Neuronal stem cell (in vitro differentiated cells): ENCODE results near the gene STPG3.
A peak's percentile ranks its signal among the peaks of the same experiment; 100 is the strongest.

Experiments
- DNase-seq: peaks from one replicate; pipeline ENCODE4 v3.0.0-alpha.2; 2013; ENCODE audit warnings: low spot score
- H2AFZ ChIP-seq: one replicate; pipeline ENCODE4 v1.6.1; 2013; ENCODE audit warnings: mild to moderate bottlenecking, low read length, inconsistent platforms
- H2AK5ac ChIP-seq: 2 replicates; pipeline ENCODE4 v1.6.1; 2013; ENCODE audit warnings: low read depth, mild to moderate bottlenecking, inconsistent platforms, low read length, moderate library complexity, mixed read lengths
- H2BK120ac ChIP-seq: 2 replicates; pipeline ENCODE4 v1.6.1; 2013; ENCODE audit warnings: low read depth, mild to moderate bottlenecking, inconsistent platforms, low read length, moderate library complexity, mixed read lengths
- H2BK12ac ChIP-seq: one replicate; pipeline ENCODE4 v1.6.1; 2013; ENCODE audit warnings: low read length, inconsistent platforms
- H2BK15ac ChIP-seq: 2 replicates; pipeline ENCODE4 v1.6.1; 2013; ENCODE audit warnings: mild to moderate bottlenecking, low read length, inconsistent platforms, mixed read lengths
- H2BK5ac ChIP-seq: one replicate; pipeline ENCODE4 v1.6.1; 2013; ENCODE audit warnings: inconsistent platforms, mild to moderate bottlenecking, low read length, moderate library complexity
- H3K14ac ChIP-seq: one replicate; pipeline ENCODE4 v1.6.1; 2013; ENCODE audit warnings: low read length, inconsistent platforms
- H3K18ac ChIP-seq: 2 replicates; pipeline ENCODE4 v1.6.1; 2013; ENCODE audit warnings: low read length, inconsistent platforms
- H3K23ac ChIP-seq: 2 replicates; pipeline ENCODE4 v1.6.1; 2013; ENCODE audit warnings: low read depth, mild to moderate bottlenecking, mixed read lengths, low read length, inconsistent platforms; ENCODE audit not compliant: poor library complexity
- H3K27ac ChIP-seq: replicated peaks from 3 replicates; pipeline ENCODE4 v1.5.1; 2013; ENCODE audit warnings: low read length, inconsistent platforms
- H3K27me3 ChIP-seq, 3 experiments: 2 replicates each; pipeline ENCODE4 v1.6.1; 2013; ENCODE audit warnings: low read length in 3 of 3, mild to moderate bottlenecking in 2 of 3, inconsistent platforms in 1 of 3, low read depth in 1 of 3, mixed read lengths in 1 of 3, moderate library complexity in 1 of 3; ENCODE audit not compliant: control insufficient read depth in 3 of 3, insufficient read depth in 3 of 3
- H3K36me3 ChIP-seq, 2 donors: replicated peaks in 1 of 2; 2 replicates each; pipeline ENCODE4 v1.6.1; 2013; ENCODE audit warnings: low read length in 2 of 2; ENCODE audit not compliant: control insufficient read depth in 2 of 2, insufficient read depth in 2 of 2
- H3K4ac ChIP-seq: 2 replicates; pipeline ENCODE4 v1.6.1; 2013; ENCODE audit warnings: inconsistent platforms, mild to moderate bottlenecking, low read length, moderate library complexity
- H3K4me1 ChIP-seq, 2 donors: 1 replicate in 1 of 2; 2 replicates in 1 of 2; pipeline ENCODE4 v1.6.1; 2013; ENCODE audit warnings: low read length in 2 of 2, low read depth in 1 of 2; ENCODE audit not compliant: control insufficient read depth in 2 of 2, insufficient read depth in 1 of 2
- H3K4me2 ChIP-seq: one replicate; pipeline ENCODE4 v1.6.1; 2013; ENCODE audit warnings: mild to moderate bottlenecking, low read length, inconsistent platforms; ENCODE audit not compliant: insufficient read depth, poor library complexity, severe bottlenecking
- H3K4me3 ChIP-seq, 2 donors: 2 replicates each; pipeline ENCODE4 v1.5.1; 2013; ENCODE audit warnings: low read length in 2 of 2, mild to moderate bottlenecking in 2 of 2, inconsistent platforms in 1 of 2, moderate library complexity in 1 of 2
- H3K79me1 ChIP-seq: one replicate; pipeline ENCODE4 v1.6.1; 2013; ENCODE audit warnings: low read depth, mild to moderate bottlenecking, inconsistent platforms, low read length, moderate library complexity
- H3K9ac ChIP-seq: one replicate; pipeline ENCODE4 v1.6.1; 2013; ENCODE audit warnings: mild to moderate bottlenecking, low read depth, low read length, inconsistent platforms; ENCODE audit not compliant: poor library complexity
- H3K9me3 ChIP-seq, 2 donors: replicated peaks in 1 of 2; 2 replicates each; pipeline versions ENCODE3 to v1.6.1; 2013; ENCODE audit warnings: low read length in 2 of 2, mild to moderate bottlenecking in 2 of 2, inconsistent platforms in 1 of 2, low read depth in 1 of 2, mixed read lengths in 1 of 2, moderate library complexity in 1 of 2; ENCODE audit not compliant: control insufficient read depth in 2 of 2, insufficient read depth in 1 of 2
- H4K8ac ChIP-seq: one replicate; pipeline ENCODE4 v1.6.1; 2013; ENCODE audit warnings: low read depth, mild to moderate bottlenecking, inconsistent platforms, low read length, moderate library complexity
- H4K91ac ChIP-seq: one replicate; pipeline ENCODE4 v1.6.1; 2013; ENCODE audit warnings: low read length, low read depth, mild to moderate bottlenecking, inconsistent platforms; ENCODE audit not compliant: poor library complexity
- whole genome bisulfite sequencing, 2 donors: extraction: QIAGEN DNeasy Blood & Tissue Kit; methylation state at CpG; one replicate each; pipeline ENCODE4 v1.1.7; 2013; ENCODE audit warnings: missing lambda C conversion rate in 2 of 2, mixed read lengths in 1 of 2; ENCODE audit not compliant: insufficient read length in 2 of 2, insufficient replicate concordance in 1 of 2; ENCODE audit errors: extremely low coverage in 2 of 2; 5-methylcytosine and 5-hydroxymethylcytosine counted together

The STPG3 gene

GRCh38 chr9:137227853-137228505 is 23.1 kb upstream of the STPG3 start:
- peak overlapping the region; percentile 21 for H3K14ac ChIP-seq
- H3K27me3 ChIP-seq, result peaks cover 0 to 7% (median under 1%) of the 10 kb centered on the region in 3 experiments
- no peak overlapping the region for H3K9ac ChIP-seq
- DNase-seq, result no peak
- H2BK120ac ChIP-seq, result no peak overlapping the region
- H3K23ac ChIP-seq, result no peak overlapping the region
- no peak overlapping the region for H3K4me2 ChIP-seq
- H4K8ac ChIP-seq, result no peak overlapping the region
- H2AK5ac ChIP-seq, result peak overlapping the region; percentile 75
- no CpG with 5 or more reads among the region's 18 CpGs for WGBS, 2 donors
- H2BK15ac ChIP-seq, result no peak overlapping the region
- H3K79me1 ChIP-seq, result no peaks in the 10 kb centered on the region
- no peak overlapping the region for H3K4me3 ChIP-seq
- no peak overlapping the region for H2BK5ac ChIP-seq
- no peak overlapping the region for H3K4ac ChIP-seq
- no peak overlapping the region for H3K18ac ChIP-seq
- no peak overlapping the region for H2AFZ ChIP-seq
- H2BK12ac ChIP-seq, result peak overlapping the region; percentile 10
- H3K9me3 ChIP-seq, result no peaks in the 10 kb centered on the region
- H3K27ac ChIP-seq, result no peak overlapping the region
- peaks cover 4 to 10% of the 10 kb centered on the region in 2 donors for H3K4me1 ChIP-seq
- H4K91ac ChIP-seq, result no peak overlapping the region
- H3K36me3 ChIP-seq, result no peaks in the 10 kb centered on the region

DNA sequence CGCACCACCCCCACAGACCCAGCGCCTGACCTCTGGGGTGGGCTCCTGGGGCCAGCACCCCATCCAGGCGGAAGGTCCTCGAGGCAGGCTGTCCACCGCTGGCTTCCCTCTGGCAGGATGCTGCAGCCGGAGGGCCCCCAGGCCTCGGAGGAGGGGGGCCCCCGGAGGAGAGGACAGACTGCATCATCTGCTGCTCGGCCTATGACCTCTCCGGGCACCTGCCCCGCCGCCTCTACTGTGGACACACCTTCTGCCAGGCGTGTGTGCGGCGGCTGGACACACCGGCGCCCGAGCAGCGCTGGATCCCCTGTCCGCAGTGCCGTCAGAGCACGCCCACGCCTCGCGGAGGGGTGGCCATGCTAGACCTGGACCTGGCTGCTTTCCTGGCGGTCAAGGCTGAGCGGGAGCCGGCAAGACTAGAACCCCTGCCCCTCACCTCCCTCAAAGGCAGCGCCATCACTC is 22.5 kb upstream of the STPG3 start:
- no CpG with 5 or more reads among the region's 29 CpGs for WGBS, 2 donors
- no peak for DNase-seq

GRCh38 chr9:137228968-137229896 is 21.9 kb upstream of the STPG3 start:
- H3K79me1 ChIP-seq, result no peaks in the 10 kb centered on the region
- no CpG with 5 or more reads among the region's 27 CpGs for WGBS, 2 donors
- H3K4ac ChIP-seq, result peak overlapping the region; percentile 23

More for the DNA sequence above, 22.5 kb upstream of the STPG3 start:
- Histone ChIP-seq H3K9ac (no peak overlapping the region), H3K23ac (peak overlapping the region; percentile 93), H2BK120ac (no peak overlapping the region), H2BK12ac (no peak overlapping the region), H3K9me3 (no peaks in the 10 kb centered on the region), H4K8ac (no peak overlapping the region), H3K36me3 (no peaks in the 10 kb centered on the region), H2BK5ac (no peak overlapping the region), H3K27me3 (peaks cover 0 to 7% (median 0%) of the 10 kb centered on the region in 3 experiments), H3K27ac (no peak overlapping the region), H2AFZ (no peak overlapping the region), H3K18ac (peak overlapping the region; percentile 38), H3K4me2 (peak overlapping the region; percentile 2), H2BK15ac (no peak overlapping the region), H3K4ac (peak overlapping the region; percentile 23), H4K91ac (no peak overlapping the region), H2AK5ac (peak overlapping the region; percentile 75), H3K4me1 (peaks cover 2 to 9% of the 10 kb centered on the region in 2 donors), H3K14ac (peak overlapping the region; percentile 21), H3K4me3 (no peak overlapping the region), H3K79me1 (no peaks in the 10 kb centered on the region)

More at GRCh38 chr9:137228968-137229896, 21.9 kb upstream of the STPG3 start:
- Histone ChIP-seq H3K27ac (no peak overlapping the region), H3K23ac (peak overlapping the region; percentile 93), H2BK12ac (no peak overlapping the region), H2BK15ac (no peak overlapping the region), H3K4me3 (peak overlapping the region in 1 of 2 donors; percentile 21), H3K18ac (peak overlapping the region; percentile 38), H2AK5ac (no peak overlapping the region), H3K9me3 (no peaks in the 10 kb centered on the region), H3K27me3 (peaks cover 0 to 7% (median 0%) of the 10 kb centered on the region in 3 experiments), H2BK5ac (no peak overlapping the region), H3K36me3 (no peaks in the 10 kb centered on the region), H3K4me2 (peak overlapping the region; percentile 11), H3K4me1 (peaks cover 0 to 9% of the 10 kb centered on the region in 2 donors), H3K9ac (peak overlapping the region; percentile 21), H2AFZ (peak overlapping the region; percentile 32), H4K8ac (no peak overlapping the region), H3K14ac (no peak overlapping the region), H4K91ac (no peak overlapping the region), H2BK120ac (no peak overlapping the region)
- DNase-seq, result no peak
